HG03060 (cell line): ENCODE results near the gene FBXO2.

ENCODE experiments used
- ATAC-seq: cut with Tn5 transposase; IDR thresholded peaks from one replicate; pipeline ENCODE4 v1.9.1; 2021; ENCODE audit warnings: low read depth, moderate number of reproducible peaks; ENCODE audit not compliant: unreplicated experiment

The FBXO2 gene

GRCh38 chr1:11654137-11654938, at the start of gene FBXO2, which contains the start of gene FBXO44:
Gene FBXO2, minus strand, starts transcription at chr1:11654429. Its CDS starts 89 bp downstream, at chr1:11654340.
Gene FBXO44, plus strand, starts transcription at chr1:11654877. Its CDS starts 959 bp downstream, at chr1:11655836.
- no peak for ATAC-seq

- no peak for ATAC-seq
Observed at GRCh38 chr1:11703357-11704193, 49.3 kb upstream of the FBXO2 start.

GRCh38 chr1:11701981-11702803, 48.0 kb upstream of the FBXO2 start:
- ATAC-seq = no peak

GRCh38 chr1:11701551-11701961, 47.3 kb upstream of the FBXO2 start:
- no peak for ATAC-seq

GRCh38 chr1:11700601-11701467, 46.6 kb upstream of the FBXO2 start:
- no peak for ATAC-seq

GRCh38 chr1:11697893-11698210, 43.6 kb upstream of the FBXO2 start:
- no peak for ATAC-seq

- ATAC-seq = no peak
Observed at GRCh38 chr1:11697188-11697892, 43.1 kb upstream of the FBXO2 start.

GRCh38 chr1:11695861-11696260, 41.6 kb upstream of the FBXO2 start:
- ATAC-seq = no peak

- ATAC-seq = no peak
Observed at GRCh38 chr1:11693917-11694316, 39.7 kb upstream of the FBXO2 start.

GRCh38 chr1:11693024-11693590, 38.9 kb upstream of the FBXO2 start:
- no peak for ATAC-seq

- no peak for ATAC-seq
Observed at GRCh38 chr1:11691928-11692711, 37.9 kb upstream of the FBXO2 start.

GRCh38 chr1:11691302-11691914, 37.2 kb upstream of the FBXO2 start, which contains the start of gene DRAXIN:
Gene DRAXIN, plus strand, starts transcription at chr1:11691710. Its CDS starts 14,549 bp downstream, at chr1:11706259.
- ATAC-seq = no peak

- ATAC-seq = no peak
Observed at GRCh38 chr1:11690397-11691301, 36.4 kb upstream of the FBXO2 start.

GRCh38 chr1:11688506-11688905, 34.3 kb upstream of the FBXO2 start:
- no peak for ATAC-seq

GRCh38 chr1:11685210-11685752, 31.1 kb upstream of the FBXO2 start:
- no peak for ATAC-seq

- no peak for ATAC-seq
Observed at GRCh38 chr1:11684070-11684469, 29.8 kb upstream of the FBXO2 start.
